Neural progenitor cell (in vitro differentiated cells): Measurements from ENCODE around the gene POLD3.

Experiments used
- EZH2 ChIP-seq: fragments of 200-600 bp; sonication (generic); IDR thresholded peaks from 2 replicates; pipeline ENCODE4 v1.6.1; 2017; ENCODE audit warnings: antibody characterized with exemption, mild to moderate bottlenecking, moderate library complexity
- EZH2phosphoT487 ChIP-seq: fragments of 200-600 bp; sonication (generic); IDR thresholded peaks from 2 replicates; pipeline ENCODE4 v1.6.1; 2017; ENCODE audit warnings: antibody characterized with exemption
- TF ChIP-seq, protein P1 (sequence below): fragments of 200-600 bp; sonication (generic); IDR thresholded peaks from 2 replicates; pipeline ENCODE4 v1.5.1; 2017; ENCODE audit warnings: antibody characterized with exemption, mild to moderate bottlenecking

DNA sequence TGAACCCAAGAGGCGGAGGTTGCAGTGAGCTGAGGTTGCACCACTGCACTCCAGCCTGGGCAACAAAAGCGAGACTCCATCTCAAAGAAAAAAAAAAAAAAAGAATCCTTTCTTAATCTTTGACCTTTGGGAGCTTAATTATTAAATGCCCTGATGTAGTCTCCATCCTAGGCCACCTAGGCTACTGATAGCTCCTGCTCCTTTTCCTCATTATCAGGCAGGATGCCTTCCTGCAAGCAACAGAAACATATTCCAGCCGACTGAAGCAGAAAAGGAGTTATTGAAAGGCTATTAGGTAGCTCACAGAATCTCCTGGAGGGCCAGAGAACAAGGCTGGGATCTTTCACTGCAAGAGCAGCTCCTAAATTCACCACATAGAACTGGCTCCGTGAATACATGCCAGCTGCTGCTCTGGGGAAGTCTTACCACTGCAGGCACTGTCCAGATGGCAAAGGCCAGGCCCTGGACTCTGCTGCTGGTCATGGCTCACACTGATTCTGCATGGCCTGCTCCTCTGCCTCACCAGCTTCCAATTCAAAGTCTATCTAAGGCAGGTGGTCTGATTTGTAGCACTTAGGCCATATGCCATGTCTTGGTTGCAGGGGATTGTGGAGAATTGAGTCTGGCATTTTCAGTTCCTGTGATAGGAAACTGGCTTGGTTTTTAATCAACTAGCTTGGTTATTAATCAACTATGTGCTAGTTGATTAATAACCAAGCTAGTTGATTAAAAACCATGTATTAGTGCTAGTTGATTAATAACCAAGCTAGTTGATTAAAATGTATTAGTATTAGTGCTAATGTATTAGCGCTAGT is 26.0 kb upstream of the POLD3 start:
- TF ChIP-seq, protein P1, sequence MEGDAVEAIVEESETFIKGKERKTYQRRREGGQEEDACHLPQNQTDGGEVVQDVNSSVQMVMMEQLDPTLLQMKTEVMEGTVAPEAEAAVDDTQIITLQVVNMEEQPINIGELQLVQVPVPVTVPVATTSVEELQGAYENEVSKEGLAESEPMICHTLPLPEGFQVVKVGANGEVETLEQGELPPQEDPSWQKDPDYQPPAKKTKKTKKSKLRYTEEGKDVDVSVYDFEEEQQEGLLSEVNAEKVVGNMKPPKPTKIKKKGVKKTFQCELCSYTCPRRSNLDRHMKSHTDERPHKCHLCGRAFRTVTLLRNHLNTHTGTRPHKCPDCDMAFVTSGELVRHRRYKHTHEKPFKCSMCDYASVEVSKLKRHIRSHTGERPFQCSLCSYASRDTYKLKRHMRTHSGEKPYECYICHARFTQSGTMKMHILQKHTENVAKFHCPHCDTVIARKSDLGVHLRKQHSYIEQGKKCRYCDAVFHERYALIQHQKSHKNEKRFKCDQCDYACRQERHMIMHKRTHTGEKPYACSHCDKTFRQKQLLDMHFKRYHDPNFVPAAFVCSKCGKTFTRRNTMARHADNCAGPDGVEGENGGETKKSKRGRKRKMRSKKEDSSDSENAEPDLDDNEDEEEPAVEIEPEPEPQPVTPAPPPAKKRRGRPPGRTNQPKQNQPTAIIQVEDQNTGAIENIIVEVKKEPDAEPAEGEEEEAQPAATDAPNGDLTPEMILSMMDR: no peak
- TF ChIP-seq EZH2phosphoT487 (no peak), EZH2 (no peak)
